HG03439 (cell line): ENCODE measurements around the gene LCN1.

Source experiments
- ATAC-seq: cut with Tn5 transposase; IDR thresholded peaks from one replicate; pipeline ENCODE4 v1.9.1; 2021; ENCODE audit warnings: mild to moderate bottlenecking, moderate library complexity; ENCODE audit not compliant: unreplicated experiment

The LCN1 gene

GRCh38 chr9:135565636-135566035, 44.4 kb downstream of the LCN1 start:
- ATAC-seq: no peak

GRCh38 chr9:135566552-135566951, 45.3 kb downstream of the LCN1 start:
- ATAC-seq: no peak

DNA sequence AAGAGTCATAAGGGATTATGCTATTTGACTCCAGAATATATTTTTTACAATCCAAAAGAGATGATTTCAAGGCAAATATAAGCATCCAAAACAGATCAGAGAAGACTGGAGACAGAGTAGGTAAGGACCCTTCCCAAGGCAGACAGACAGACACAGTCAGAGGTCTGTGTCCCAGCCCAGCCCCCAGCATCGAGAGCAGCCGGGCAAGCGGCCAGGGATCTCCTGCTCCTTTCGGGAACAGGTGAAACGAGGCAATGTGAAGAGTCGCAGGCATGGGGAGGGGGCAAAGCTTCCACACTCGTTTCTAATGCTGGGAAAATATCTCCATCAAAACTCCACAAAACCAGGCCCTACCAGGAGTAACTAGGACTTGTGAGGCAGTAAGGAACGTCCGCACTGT, 46.1 kb downstream of the LCN1 start:
- no peak for ATAC-seq

DNA sequence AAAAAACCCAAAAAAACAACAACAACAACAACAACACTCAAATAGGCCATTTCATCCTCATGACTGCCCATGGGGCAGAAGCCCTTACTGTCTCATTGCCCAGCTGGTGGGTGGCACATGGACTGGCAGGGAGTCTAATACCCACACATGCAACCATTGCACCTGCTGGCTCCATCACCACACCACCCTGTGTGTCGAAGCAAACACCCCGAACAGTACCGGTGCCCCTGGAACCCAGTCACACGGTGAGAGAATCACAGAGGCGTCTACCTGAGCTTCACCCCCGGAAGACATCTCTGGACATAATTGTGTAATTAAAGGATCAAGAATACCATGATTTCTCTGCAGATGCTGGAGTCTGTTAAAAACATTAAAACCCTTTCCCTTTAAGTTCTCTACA, 46.8 kb downstream of the LCN1 start:
- ATAC-seq: no peak

DNA sequence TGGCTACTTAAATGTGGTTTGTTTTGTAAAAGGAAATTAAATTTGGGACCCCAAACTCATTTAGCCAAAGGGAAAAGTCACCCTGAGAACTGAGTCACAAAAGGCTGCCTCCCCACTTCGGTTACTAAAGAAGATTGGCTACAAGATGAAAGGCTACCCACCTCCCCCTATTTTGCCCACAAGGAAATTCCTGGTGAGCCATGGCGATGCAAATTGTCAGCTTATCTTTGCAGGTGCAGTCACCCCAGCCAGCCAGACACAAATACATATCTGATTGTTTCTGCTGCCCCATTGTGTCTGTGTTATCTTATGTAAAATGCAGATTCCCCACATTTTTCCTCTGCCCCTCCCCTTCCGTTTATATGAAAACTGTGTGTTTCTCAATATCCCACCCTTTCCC, 49.2 kb downstream of the LCN1 start:
- no peak for ATAC-seq

DNA sequence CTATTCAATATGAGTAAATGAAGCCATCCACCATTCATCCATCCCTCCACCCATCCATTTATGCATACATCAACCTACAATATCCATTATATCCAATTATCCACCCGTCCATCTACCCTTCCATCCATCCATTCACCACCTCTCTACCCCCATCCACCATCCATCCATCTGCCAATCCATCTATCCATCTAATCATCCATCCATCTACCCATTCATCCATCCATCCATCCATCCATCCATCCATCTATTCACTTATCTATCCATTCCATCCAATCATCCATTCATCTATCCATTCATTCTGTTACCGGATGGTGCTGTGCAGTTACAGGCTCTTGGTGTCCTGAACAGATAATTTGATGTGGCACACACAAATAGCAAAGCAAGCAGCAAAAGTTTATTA, 51.0 kb downstream of the LCN1 start:
- no peak for ATAC-seq

- ATAC-seq: no peak
Observed at GRCh38 chr9:135573124-135573523, 51.9 kb downstream of the LCN1 start.

GRCh38 chr9:135574331-135574730, 53.1 kb downstream of the LCN1 start:
- no peak for ATAC-seq

DNA sequence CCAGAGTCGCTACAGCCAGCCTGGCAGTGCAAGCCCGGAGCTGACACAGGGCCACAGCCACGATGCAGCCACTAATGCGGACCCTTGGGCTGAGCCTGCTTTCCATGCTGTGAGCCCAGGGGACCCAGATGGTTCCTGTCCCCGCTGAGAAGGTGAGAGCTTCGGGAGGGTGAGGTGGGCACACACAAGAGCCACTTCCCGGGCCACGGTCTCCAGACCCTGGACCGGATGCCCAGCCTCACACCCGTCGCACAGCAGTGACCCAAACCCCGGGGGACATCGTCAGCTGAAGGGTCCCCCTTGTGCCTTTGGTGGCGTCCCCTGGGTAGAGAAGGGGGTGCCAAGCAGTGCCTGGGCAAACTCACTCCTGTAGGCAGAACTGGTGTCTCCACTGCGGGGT, 53.7 kb downstream of the LCN1 start:
- no peak for ATAC-seq
